B cell (primary cell): ENCODE data around the gene PRKAG2. TPM values are rescaled to one million over a fixed set of nuclear protein-coding genes. Genes with fewer than 3 reads are reported as not detected.

Source experiments
- ATAC-seq: fragments of 200-7000 bp; cut with Tn5 transposase; one replicate; pipeline ENCODE4 v1.10.0; 2021; ENCODE audit warnings: low read depth, mild to moderate bottlenecking, moderate number of reproducible peaks, moderate library complexity
- CTCF ChIA-PET: fragments of 350-600 bp; sonication (Branson Sonifier 250); formaldehyde crosslinking; loops from one replicate; lab custom pipeline; 2021; ENCODE audit warnings: antibody characterized with exemption, inconsistent platforms; lab: Charles Lee
- POLR2A ChIA-PET: fragments of 350-600 bp; sonication (Branson Sonifier 250); formaldehyde crosslinking; loops from one replicate; lab custom pipeline; 2021; ENCODE audit warnings: antibody characterized with exemption; lab: Charles Lee
- DNase-seq: peaks from one replicate; pipeline ENCODE4 v3.0.0; 2013
- H2AFZ ChIP-seq: 2 replicates; pipeline ENCODE4 v1.6.1; 2012; ENCODE audit warnings: mild to moderate bottlenecking, low read depth, low read length; ENCODE audit not compliant: insufficient read depth, poor library complexity, severe bottlenecking
- H3K27ac ChIP-seq, 2 donors: 1 replicate in 1 of 2; 2 replicates in 1 of 2; pipeline ENCODE4 v1.5.1; 2012 to 2013; ENCODE audit warnings: low read length in 2 of 2, mild to moderate bottlenecking in 2 of 2, moderate library complexity in 1 of 2
- H3K27me3 ChIP-seq, 4 experiments: fragments of 200-600 bp in 1 of 4; sonication (generic) in 1 of 4; replicated peaks in 1 of 4; 1 replicate in 2 of 4; 2 replicates in 2 of 4; pipeline versions ENCODE4 v1.6.1 to v1.7.0; 2013 to 2016; ENCODE audit warnings: low read length in 3 of 4, mild to moderate bottlenecking in 2 of 4, mixed read lengths in 1 of 4, moderate library complexity in 1 of 4; ENCODE audit not compliant: insufficient read depth in 4 of 4, control insufficient read depth in 3 of 4; ENCODE audit errors: control extremely low read depth in 1 of 4
- H3K36me3 ChIP-seq, 2 experiments: replicated peaks in 1 of 2; 1 replicate in 1 of 2; 2 replicates in 1 of 2; pipeline versions ENCODE4 v1.6.1 to v1.7.1; 2013; ENCODE audit warnings: low read length in 1 of 2; ENCODE audit not compliant: insufficient read depth in 2 of 2, control insufficient read depth in 1 of 2; ENCODE audit errors: control extremely low read depth in 1 of 2, extremely low read depth in 1 of 2
- H3K4me1 ChIP-seq, 2 donors: fragments of 200-600 bp in 1 of 2; sonication (generic) in 1 of 2; 1 replicate in 1 of 2; 2 replicates in 1 of 2; pipeline versions ENCODE4 v1.5.1 to v1.6.1; 2013 to 2017; ENCODE audit warnings: low read length in 2 of 2; ENCODE audit not compliant: control insufficient read depth in 2 of 2, insufficient read depth in 2 of 2
- H3K4me2 ChIP-seq: replicated peaks from 2 replicates; pipeline ENCODE3; 2012; ENCODE audit warnings: mild to moderate bottlenecking, low read depth, low read length; ENCODE audit not compliant: poor library complexity, severe bottlenecking
- H3K4me3 ChIP-seq, 5 experiments: fragments of 200-600 bp in 1 of 5; sonication (generic) in 1 of 5; 1 replicate in 3 of 5; 2 replicates in 2 of 5; pipeline versions ENCODE4 v1.5.1 to v1.7.0; 2011 to 2016; ENCODE audit warnings: low read length in 4 of 5, mild to moderate bottlenecking in 4 of 5, low read depth in 2 of 5, control low read depth in 1 of 5, moderate library complexity in 1 of 5; ENCODE audit not compliant: insufficient read depth in 1 of 5; ENCODE audit errors: control extremely low read depth in 1 of 5, extremely low read depth in 1 of 5
- H3K79me2 ChIP-seq: fragments of 200-600 bp; sonication (generic); one replicate; pipeline ENCODE4 v1.6.0; 2016; ENCODE audit warnings: low read length; ENCODE audit not compliant: control insufficient read depth, insufficient read depth
- H3K9ac ChIP-seq: fragments of 200-600 bp; sonication (generic); 2 replicates; pipeline ENCODE4 v1.6.1; 2017; ENCODE audit warnings: mild to moderate bottlenecking, low read length, moderate library complexity
- H3K9me3 ChIP-seq, 3 donors: one replicate each; pipeline versions ENCODE4 v1.6.1 to v1.7.1; 2013; ENCODE audit warnings: low read length in 2 of 3; ENCODE audit not compliant: control insufficient read depth in 2 of 3, insufficient read depth in 1 of 3; ENCODE audit errors: control extremely low read depth in 1 of 3
- H4K20me1 ChIP-seq: 2 replicates; pipeline ENCODE4 v1.6.0; 2012; ENCODE audit warnings: mild to moderate bottlenecking, low read length; ENCODE audit not compliant: insufficient read depth, control insufficient read depth, poor library complexity, severe bottlenecking
- H3K27ac Mint-ChIP-seq: one replicate; pipeline ENCODE4 v1.8.0; 2021; ENCODE audit warnings: mixed read lengths
- H3K27me3 Mint-ChIP-seq: one replicate; pipeline ENCODE4 v1.8.0; 2021; ENCODE audit warnings: mixed read lengths
- H3K4me1 Mint-ChIP-seq: one replicate; pipeline ENCODE4 v1.8.0; 2021; ENCODE audit warnings: mixed read lengths
- H3K4me3 Mint-ChIP-seq: one replicate; pipeline ENCODE4 v1.8.0; 2021; ENCODE audit warnings: mixed read lengths
- H3K9me3 Mint-ChIP-seq: one replicate; pipeline ENCODE4 v1.8.0; 2022; ENCODE audit warnings: mixed read lengths; ENCODE audit not compliant: insufficient read depth
- EZH2 ChIP-seq: IDR thresholded peaks from 2 replicates; pipeline ENCODE4 v1.6.1; 2012; ENCODE audit warnings: borderline replicate concordance, low read depth, mild to moderate bottlenecking, moderate library complexity, low read length; ENCODE audit not compliant: insufficient read depth, poor library complexity, severe bottlenecking
- WGBS: methylation state at CpG from one replicate; pipeline ENCODE4 v1.1.5; 2013; ENCODE audit warnings: missing lambda C conversion rate; ENCODE audit not compliant: insufficient coverage; 5-methylcytosine and 5-hydroxymethylcytosine counted together
- intact Hi-C: fragments of 100-400 bp; cut with micrococcal nuclease; formaldehyde crosslinking; loops from one replicate; pipeline ENCODE4 v1.10.0; 2022
- polyA plus RNA-seq: library from polyadenylated mRNA; depleted of rRNA; stranded (reverse); fragments of >200 nt; gene quantifications from 2 replicates; pipeline ENCODE4 v1.2.3, GENCODE V29; 2012
- total RNA-seq, 2 donors: library from RNA; stranded (reverse); fragments of 120-200 nt in 1 of 2; gene quantifications; 1 replicate in 1 of 2; 2 replicates in 1 of 2; pipeline versions ENCODE4 v1.2.3 to v1.2.4, GENCODE V29; 2013 to 2022
- TF ChIP-seq, protein P1 (sequence below): fragments of 200-600 bp; IDR thresholded peaks from one replicate; pipeline ENCODE4 v1.8.0; 2022; ENCODE audit warnings: antibody characterized with exemption, mild to moderate bottlenecking

PRKAG2 gene
- total and polyA plus RNA-seq, 2 donors (not counting 1 experiment from before 2014, with no cell fraction given), result 22.1 to 56.3 TPM

GRCh38 chr7:151740081-151740851 lies 136.6 kb downstream of the PRKAG2 start:
- WGBS, result 90% methylated on average over 14 of the region's 16 CpGs
- DNase-seq, result no peak
- Histone ChIP-seq H3K4me1 (peaks cover 8 to 15% of the 10 kb centered on the region in 2 donors), H4K20me1 (peaks cover 34% of the 10 kb centered on the region), H3K27ac (no peak overlapping the region), H3K79me2 (peaks cover 3% of the 10 kb centered on the region), H3K9me3 (peaks cover 0 to 5% (median 0%) of the 10 kb centered on the region in 3 donors), H3K4me3 (no peak overlapping the region), H3K36me3 (peaks cover 0 to 5% of the 10 kb centered on the region in 2 experiments), H2AFZ (no peak overlapping the region), H3K4me2 (no peak overlapping the region), H3K27me3 (no peaks in the 10 kb centered on the region), H3K9ac (no peak overlapping the region)
- H3K4me1 Mint-ChIP-seq, result peaks cover 21% of the 10 kb centered on the region
- CTCF ChIA-PET, result interaction anchor here (0.6 kb wide), 1 partner anchor 44 kb away, joined by 3 read pairs; no protein-coding TSS in a partner anchor
- H3K4me3 Mint-ChIP-seq, result no peak overlapping the region
- POLR2A ChIA-PET, result no interaction called here
- intact Hi-C loops, result no loop called here
- TF ChIP-seq, protein P1, sequence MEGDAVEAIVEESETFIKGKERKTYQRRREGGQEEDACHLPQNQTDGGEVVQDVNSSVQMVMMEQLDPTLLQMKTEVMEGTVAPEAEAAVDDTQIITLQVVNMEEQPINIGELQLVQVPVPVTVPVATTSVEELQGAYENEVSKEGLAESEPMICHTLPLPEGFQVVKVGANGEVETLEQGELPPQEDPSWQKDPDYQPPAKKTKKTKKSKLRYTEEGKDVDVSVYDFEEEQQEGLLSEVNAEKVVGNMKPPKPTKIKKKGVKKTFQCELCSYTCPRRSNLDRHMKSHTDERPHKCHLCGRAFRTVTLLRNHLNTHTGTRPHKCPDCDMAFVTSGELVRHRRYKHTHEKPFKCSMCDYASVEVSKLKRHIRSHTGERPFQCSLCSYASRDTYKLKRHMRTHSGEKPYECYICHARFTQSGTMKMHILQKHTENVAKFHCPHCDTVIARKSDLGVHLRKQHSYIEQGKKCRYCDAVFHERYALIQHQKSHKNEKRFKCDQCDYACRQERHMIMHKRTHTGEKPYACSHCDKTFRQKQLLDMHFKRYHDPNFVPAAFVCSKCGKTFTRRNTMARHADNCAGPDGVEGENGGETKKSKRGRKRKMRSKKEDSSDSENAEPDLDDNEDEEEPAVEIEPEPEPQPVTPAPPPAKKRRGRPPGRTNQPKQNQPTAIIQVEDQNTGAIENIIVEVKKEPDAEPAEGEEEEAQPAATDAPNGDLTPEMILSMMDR, result no peak
- no peak for TF ChIP-seq EZH2
- H3K27ac Mint-ChIP-seq, result no peak overlapping the region
- no peaks in the 10 kb centered on the region for H3K27me3 Mint-ChIP-seq
- H3K9me3 Mint-ChIP-seq, result no peaks in the 10 kb centered on the region
- no peak for ATAC-seq

GRCh38 chr7:151738925-151739324 lies 138.0 kb downstream of the PRKAG2 start:
- 99% methylated on average over 8 of the region's 10 CpGs for WGBS
- ChIA-PET POLR2A (no interaction called here), CTCF (no interaction called here)
- Histone ChIP-seq H3K79me2 (no peaks in the 10 kb centered on the region), H3K27ac (no peak overlapping the region), H3K4me1 (peaks cover 8 to 14% of the 10 kb centered on the region in 2 donors), H3K9ac (no peak overlapping the region), H4K20me1 (peaks cover 24% of the 10 kb centered on the region), H3K9me3 (peaks cover 0 to 5% (median 0%) of the 10 kb centered on the region in 3 donors), H3K36me3 (peaks cover 0 to 2% of the 10 kb centered on the region in 2 experiments), H3K27me3 (no peaks in the 10 kb centered on the region), H3K4me3 (no peak overlapping the region), H3K4me2 (no peak overlapping the region), H2AFZ (no peak overlapping the region)
- H3K9me3 Mint-ChIP-seq, result no peaks in the 10 kb centered on the region
- TF ChIP-seq EZH2, result no peak
- TF ChIP-seq, protein P1, result no peak
- no peak overlapping the region for H3K4me3 Mint-ChIP-seq
- H3K27ac Mint-ChIP-seq, result no peak overlapping the region
- intact Hi-C loops, result no loop called here
- ATAC-seq, result no peak
- no peak for DNase-seq
- H3K27me3 Mint-ChIP-seq, result no peaks in the 10 kb centered on the region
- peaks cover 22% of the 10 kb centered on the region for H3K4me1 Mint-ChIP-seq
